Esophagus squamous epithelium (tissue), 5 donors: ENCODE results near the gene GIPR. TPM values are rescaled to one million over a fixed set of nuclear protein-coding genes. Genes with fewer than 3 reads are reported as not detected.
"Not testable (repeated sequence)": the region's sequence is repeated elsewhere in the genome, so short reads cannot be mapped to it uniquely, and the experiment has no call there.

ENCODE experiments used
- DNase-seq: peaks from one replicate; lab custom pipeline; 2025; lab: John Stamatoyannopoulos, UW
- H3K27ac ChIP-seq, 4 donors: fragments of 200-600 bp; sonication (generic); one replicate each; pipeline ENCODE4 v1.5.1; 2016 to 2019; ENCODE audit warnings: mild to moderate bottlenecking in 1 of 4
- H3K27me3 ChIP-seq, 4 donors: fragments of 200-600 bp; sonication (generic); 1 replicate in 3 of 4; 2 replicates in 1 of 4; pipeline versions ENCODE4 v1.5.1 to v1.6.0; 2017 to 2021; ENCODE audit warnings: antibody characterized with exemption in 1 of 4
- H3K36me3 ChIP-seq, 3 donors: fragments of 200-600 bp; sonication (generic); one replicate each; pipeline ENCODE4 v1.5.1; 2016 to 2019
- H3K4me1 ChIP-seq, 3 donors: fragments of 200-600 bp; sonication (generic); one replicate each; pipeline ENCODE4 v1.5.1; 2017 to 2019
- H3K4me3 ChIP-seq, 4 donors: fragments of 200-600 bp; sonication (generic); 1 replicate in 3 of 4; 2 replicates in 1 of 4; pipeline ENCODE4 v1.5.1; 2016 to 2019; ENCODE audit warnings: mild to moderate bottlenecking in 2 of 4, moderate library complexity in 1 of 4
- H3K9me3 ChIP-seq, 3 donors: fragments of 200-600 bp; sonication (generic); one replicate each; pipeline ENCODE4 v1.5.1; 2016 to 2019
- CTCF ChIP-seq, 6 experiments: fragments of 450-650 bp in 4 of 6; fragments of 200-600 bp in 2 of 6; sonication (generic) in 2 of 6; IDR thresholded peaks; one replicate each; pipeline ENCODE4 v1.5.1; 2016 to 2019; ENCODE audit warnings: antibody characterized with exemption in 6 of 6, mild to moderate bottlenecking in 4 of 6, moderate library complexity in 4 of 6
- POLR2A ChIP-seq, 4 donors: fragments of 450-650 bp; IDR thresholded peaks; one replicate each; pipeline ENCODE4 v1.6.1; 2017; ENCODE audit warnings: antibody characterized with exemption in 4 of 4, mild to moderate bottlenecking in 4 of 4, moderate library complexity in 3 of 4
- WGBS, 2 donors: methylation state at CpG; one replicate each; pipeline ENCODE4 v1.1.5; 2018; 5-methylcytosine and 5-hydroxymethylcytosine counted together
- intact Hi-C: fragments of 100-400 bp; cut with DNase I; formaldehyde crosslinking; loops from one replicate; pipeline ENCODE4 v1.15.0; 2022
- total RNA-seq, 4 donors: library from RNA; depleted of rRNA; stranded (reverse); fragments of >200 nt; gene quantifications; one replicate each; pipeline ENCODE4 v1.1.0, GENCODE V29; 2016
- donor health status: DM: yes; HTN: yes; CAD: no.

The GIPR gene
- 1 to 10 TPM in 1 of 4 donors, under 1 TPM in 3; 0.44 to 1.1 (median 0.63) TPM for total RNA-seq

- Histone ChIP-seq H3K27me3 (peaks cover 0 to 93% (median 14%) of the 10 kb centered on the region in 4 donors), H3K9me3 (no peaks in the 10 kb centered on the region), H3K4me1 (peaks cover 9 to 40% (median 15%) of the 10 kb centered on the region in 3 donors), H3K36me3 (no peaks in the 10 kb centered on the region), H3K4me3 (peak within 1 kb of the TSS; percentile 22 to 58 (median 36)), H3K27ac (peak within 1 kb of the TSS; percentile 1 to 58 (median 36))
- no peak for TF ChIP-seq CTCF (IDR thresholded peaks at IDR 0.05)
- TF ChIP-seq POLR2A (IDR thresholded peaks at IDR 0.05): no peak
- intact Hi-C loops: no loop called here
- no peak for DNase-seq
- 7 to 33% methylated on average over 4 to 7 of the region's 15 CpGs for WGBS, 2 donors
Observed at GRCh38 chr19:45667620-45668341, at the start of gene GIPR. Gene GIPR (plus strand): TSS chr19:45668221. CDS start chr19:45669521, 1,300 bp downstream.

- Histone ChIP-seq H3K27ac (no peak overlapping the region), H3K4me1 (peaks cover 0 to 2% (median 0%) of the 10 kb centered on the region in 3 donors), H3K4me3 (no peak overlapping the region), H3K27me3 (no peaks in the 10 kb centered on the region), H3K36me3 (peaks cover 18 to 100% (median 20%) of the 10 kb centered on the region in 3 donors), H3K9me3 (no peaks in the 10 kb centered on the region)
- 92 to 95% methylated on average over 10 to 14 of the region's 17 CpGs for WGBS, 2 donors
- no peak for DNase-seq
- no peak for TF ChIP-seq POLR2A (IDR thresholded peaks at IDR 0.05)
- TF ChIP-seq CTCF (IDR thresholded peaks at IDR 0.05): no peak
- intact Hi-C loops: no loop called here
Observed at GRCh38 chr19:45621389-45621788, 46.6 kb upstream of the GIPR start.

- H3K4me1 ChIP-seq: no peaks in the 10 kb centered on the region
- no peak overlapping the region for H3K27ac ChIP-seq
- H3K4me3 ChIP-seq: no peak overlapping the region
- no peak for TF ChIP-seq CTCF (IDR thresholded peaks at IDR 0.05)
- no peak for TF ChIP-seq POLR2A (IDR thresholded peaks at IDR 0.05)
- no peaks in the 10 kb centered on the region for H3K9me3 ChIP-seq
- no peak for DNase-seq
- intact Hi-C loops: no loop called here
- H3K36me3 ChIP-seq: peaks cover 15 to 100% (median 23%) of the 10 kb centered on the region in 3 donors
- 84% methylated on average over 6 of the region's 6 CpGs for WGBS, 2 donors
- H3K27me3 ChIP-seq: no peaks in the 10 kb centered on the region
Observed at GRCh38 chr19:45621976-45622503, 46.0 kb upstream of the GIPR start.

- Histone ChIP-seq H3K4me1 (no peaks in the 10 kb centered on the region), H3K27me3 (no peaks in the 10 kb centered on the region), H3K9me3 (no peaks in the 10 kb centered on the region), H3K36me3 (peaks cover 15 to 100% (median 35%) of the 10 kb centered on the region in 3 donors), H3K27ac (no peak overlapping the region), H3K4me3 (no peak overlapping the region)
- no peak for DNase-seq
- TF ChIP-seq POLR2A (IDR thresholded peaks at IDR 0.05) (no peak), CTCF (IDR thresholded peaks at IDR 0.05) (no peak)
- WGBS, 2 donors: 89 to 92% methylated on average over 1 of the region's 1 CpG
- intact Hi-C loops: no loop called here
Observed at GRCh38 chr19:45623984-45624383, 44.0 kb upstream of the GIPR start.

- H3K27me3 ChIP-seq, H3K9me3 ChIP-seq, H3K27ac ChIP-seq, DNase-seq, intact Hi-C loops, H3K4me3 ChIP-seq: not testable (repeated sequence)
- Histone ChIP-seq H3K36me3 (peaks cover 0 to 69% (median 22%) of the 10 kb centered on the region in 3 donors), H3K4me1 (peaks cover 0 to 36% (median 15%) of the 10 kb centered on the region in 3 donors)
- WGBS, 2 donors: 88 to 93% methylated on average over 4 to 6 of the region's 7 CpGs
Observed at GRCh38 chr19:45628219-45628618, 39.8 kb upstream of the GIPR start.
